Trophoblast cell (in vitro differentiated cells and primary cell): ENCODE results near the gene ZNF407.

Experiments
- DNase-seq, 2 donors: peaks; one replicate each; pipeline ENCODE4 v3.0.0-alpha.2; 2016
- H2AFZ ChIP-seq: 2 replicates; pipeline ENCODE4 v1.6.1; 2013; ENCODE audit warnings: low read length, moderate library complexity, mild to moderate bottlenecking; ENCODE audit not compliant: insufficient read depth, poor library complexity
- H2AK5ac ChIP-seq: 2 replicates; pipeline ENCODE4 v1.6.1; 2013; ENCODE audit warnings: mild to moderate bottlenecking, low read length
- H2BK120ac ChIP-seq: 2 replicates; pipeline ENCODE4 v1.6.1; 2013; ENCODE audit warnings: low read length, mild to moderate bottlenecking, moderate library complexity; ENCODE audit not compliant: insufficient read depth, poor library complexity
- H2BK12ac ChIP-seq: 2 replicates; pipeline ENCODE4 v1.6.1; 2013; ENCODE audit warnings: mild to moderate bottlenecking, low read length, moderate library complexity
- H2BK5ac ChIP-seq: 2 replicates; pipeline ENCODE4 v1.6.1; 2013; ENCODE audit warnings: low read length, low read depth, moderate library complexity, mild to moderate bottlenecking; ENCODE audit not compliant: poor library complexity
- H3K14ac ChIP-seq: 2 replicates; pipeline ENCODE4 v1.6.1; 2013; ENCODE audit warnings: mild to moderate bottlenecking, low read length
- H3K18ac ChIP-seq: 2 replicates; pipeline ENCODE4 v1.6.1; 2013; ENCODE audit warnings: mild to moderate bottlenecking, low read length
- H3K23ac ChIP-seq: 2 replicates; pipeline ENCODE4 v1.6.1; 2013; ENCODE audit warnings: low read length
- H3K27ac ChIP-seq: 2 replicates; pipeline ENCODE4 v1.5.1; 2013; ENCODE audit warnings: low read depth, mild to moderate bottlenecking, inconsistent platforms, low read length, moderate library complexity
- H3K27me3 ChIP-seq: 2 replicates; pipeline ENCODE4 v1.6.1; 2013; ENCODE audit warnings: inconsistent platforms, mild to moderate bottlenecking, low read length, moderate library complexity; ENCODE audit not compliant: insufficient read depth
- H3K36me3 ChIP-seq, 2 experiments: 1 replicate in 1 of 2; 2 replicates in 1 of 2; pipeline ENCODE4 v1.6.1; 2013; ENCODE audit warnings: low read length in 2 of 2, mild to moderate bottlenecking in 2 of 2, moderate library complexity in 1 of 2; ENCODE audit not compliant: insufficient read depth in 2 of 2, control insufficient read depth in 1 of 2
- H3K4ac ChIP-seq: 2 replicates; pipeline ENCODE4 v1.6.1; 2013; ENCODE audit warnings: low read depth, mild to moderate bottlenecking, low read length, moderate library complexity
- H3K4me1 ChIP-seq, 2 experiments: 1 replicate in 1 of 2; 2 replicates in 1 of 2; pipeline ENCODE4 v1.6.1; 2013; ENCODE audit warnings: low read length in 2 of 2, mild to moderate bottlenecking in 2 of 2, moderate library complexity in 1 of 2; ENCODE audit not compliant: insufficient read depth in 2 of 2, control insufficient read depth in 1 of 2
- H3K4me2 ChIP-seq: 2 replicates; pipeline ENCODE4 v1.6.1; 2013; ENCODE audit warnings: inconsistent platforms, mild to moderate bottlenecking, low read length, moderate library complexity
- H3K4me3 ChIP-seq: 2 replicates; pipeline ENCODE4 v1.5.1; 2013; ENCODE audit warnings: mild to moderate bottlenecking, low read depth, low read length, inconsistent platforms
- H3K79me1 ChIP-seq: one replicate; pipeline ENCODE4 v1.6.1; 2013; ENCODE audit warnings: low read length
- H3K79me2 ChIP-seq: 2 replicates; pipeline ENCODE4 v1.6.1; 2013; ENCODE audit warnings: low read length, mild to moderate bottlenecking; ENCODE audit not compliant: control insufficient read depth, insufficient read depth, poor library complexity
- H3K9ac ChIP-seq: 2 replicates; pipeline ENCODE4 v1.6.1; 2013; ENCODE audit warnings: mild to moderate bottlenecking, low read length
- H3K9me3 ChIP-seq: 2 replicates; pipeline ENCODE4 v1.6.1; 2013; ENCODE audit warnings: low read depth, mild to moderate bottlenecking, control low read depth, inconsistent platforms, low read length; ENCODE audit not compliant: insufficient read depth
- H4K12ac ChIP-seq: 2 replicates; pipeline ENCODE4 v1.6.1; 2013; ENCODE audit warnings: low read depth, mild to moderate bottlenecking, low read length, moderate library complexity
- H4K8ac ChIP-seq: 2 replicates; pipeline ENCODE4 v1.6.1; 2013; ENCODE audit warnings: low read depth, mild to moderate bottlenecking, low read length, moderate library complexity
- H4K91ac ChIP-seq: one replicate; pipeline ENCODE4 v1.6.1; 2013; ENCODE audit warnings: low read depth, mild to moderate bottlenecking, low read length, moderate library complexity
- WGBS: extraction: QIAGEN DNeasy Blood & Tissue Kit; methylation state at CpG from one replicate; pipeline ENCODE4 v1.1.7; 2013; ENCODE audit warnings: missing lambda C conversion rate; ENCODE audit not compliant: insufficient read length, insufficient coverage; ENCODE audit errors: extremely low coverage; 5-methylcytosine and 5-hydroxymethylcytosine counted together

ZNF407 gene

DNA sequence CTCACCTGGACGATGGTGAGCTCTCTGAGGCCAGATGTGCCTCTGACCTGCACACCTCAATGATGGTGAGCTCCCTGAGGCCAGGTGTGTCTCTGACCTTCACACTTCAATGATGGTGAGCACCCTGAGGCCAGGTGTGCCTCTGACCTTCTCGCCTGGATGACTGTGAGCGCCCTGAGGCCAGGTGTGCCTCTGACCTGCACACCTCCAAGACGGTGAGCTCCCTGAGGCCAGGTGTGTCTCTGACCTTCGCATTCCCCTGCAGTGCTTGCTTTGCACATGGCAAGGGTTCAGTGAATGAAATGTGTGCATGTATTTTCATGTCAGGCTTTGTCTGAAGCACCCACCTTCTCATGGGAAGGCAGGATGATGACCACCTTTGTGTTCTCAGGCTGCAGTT is 515.8 kb downstream of the ZNF407 start:
- no peak for DNase-seq
- H3K18ac ChIP-seq, result no peak overlapping the region
- WGBS, result no CpG with 5 or more reads among the region's 5 CpGs
- no peak overlapping the region for H2BK5ac ChIP-seq
- peaks cover 7% of the 10 kb centered on the region for H3K9me3 ChIP-seq
- no peaks in the 10 kb centered on the region for H3K79me2 ChIP-seq
- no peak overlapping the region for H2BK120ac ChIP-seq
- no peak overlapping the region for H4K91ac ChIP-seq
- H3K36me3 ChIP-seq, result no peaks in the 10 kb centered on the region
- no peak overlapping the region for H3K4ac ChIP-seq
- no peak overlapping the region for H4K12ac ChIP-seq
- no peaks in the 10 kb centered on the region for H3K27me3 ChIP-seq
- H3K4me3 ChIP-seq, result peak overlapping the region; percentile 25
- no peaks in the 10 kb centered on the region for H3K79me1 ChIP-seq
- H2BK12ac ChIP-seq, result no peak overlapping the region
- peaks cover 0 to 3% of the 10 kb centered on the region in 2 experiments for H3K4me1 ChIP-seq
- no peak overlapping the region for H3K4me2 ChIP-seq
- no peak overlapping the region for H2AK5ac ChIP-seq
- H3K9ac ChIP-seq, result no peak overlapping the region
- H3K23ac ChIP-seq, result no peak overlapping the region
- H4K8ac ChIP-seq, result no peak overlapping the region
- no peak overlapping the region for H2AFZ ChIP-seq
- no peak overlapping the region for H3K27ac ChIP-seq
- no peak overlapping the region for H3K14ac ChIP-seq

DNA sequence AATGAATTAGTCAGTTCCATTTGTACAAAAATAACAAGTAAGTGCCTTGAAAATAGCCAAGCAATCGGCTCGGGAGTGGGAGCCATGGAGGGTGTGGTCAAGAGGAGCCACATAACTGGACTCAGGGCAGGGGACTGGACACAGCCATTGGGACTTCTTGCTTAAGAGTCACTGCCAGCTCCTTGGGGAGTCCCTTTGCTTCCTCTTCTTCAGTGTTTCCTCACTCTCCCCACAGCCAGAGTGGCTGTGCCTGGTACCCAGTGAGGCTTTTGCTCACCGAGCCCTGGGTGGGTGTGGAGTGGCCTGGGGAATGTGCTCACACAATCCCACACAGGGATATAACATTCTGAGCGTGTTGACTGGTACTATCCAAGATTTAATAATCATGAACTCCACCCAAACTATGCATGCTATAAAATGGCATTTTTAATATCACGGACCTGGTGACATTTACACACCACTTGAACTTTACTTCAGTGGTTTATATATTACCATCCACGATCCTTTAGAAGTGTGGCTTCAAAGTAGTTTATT is 516.6 kb downstream of the ZNF407 start:
- no peaks in the 10 kb centered on the region for H3K79me2 ChIP-seq
- no peak overlapping the region for H2BK5ac ChIP-seq
- no peak overlapping the region for H3K4ac ChIP-seq
- H4K8ac ChIP-seq, result no peak overlapping the region
- no peak overlapping the region for H4K12ac ChIP-seq
- no peak overlapping the region for H3K9ac ChIP-seq
- H3K79me1 ChIP-seq, result no peaks in the 10 kb centered on the region
- peaks cover 0 to 3% of the 10 kb centered on the region in 2 experiments for H3K4me1 ChIP-seq
- no peak overlapping the region for H3K4me2 ChIP-seq
- H3K27me3 ChIP-seq, result no peaks in the 10 kb centered on the region
- no peak overlapping the region for H2AFZ ChIP-seq
- no peak overlapping the region for H3K14ac ChIP-seq
- H3K27ac ChIP-seq, result no peak overlapping the region
- no peak overlapping the region for H3K18ac ChIP-seq
- no peak overlapping the region for H3K4me3 ChIP-seq
- H2AK5ac ChIP-seq, result no peak overlapping the region
- no peak overlapping the region for H2BK12ac ChIP-seq
- WGBS, result no CpG with 5 or more reads among the region's 6 CpGs
- no peak for DNase-seq
- H3K9me3 ChIP-seq, result peaks cover 7% of the 10 kb centered on the region
- no peak overlapping the region for H4K91ac ChIP-seq
- no peaks in the 10 kb centered on the region for H3K36me3 ChIP-seq
- H3K23ac ChIP-seq, result no peak overlapping the region
- H2BK120ac ChIP-seq, result no peak overlapping the region
